SK-N-SH treated with all-trans-retinoic acid at 6 μM for 48 hours (cell line): ENCODE results near the gene TSKS.

Experiments
- ATAC-seq: fragments of 200-7000 bp; cut with Tn5 transposase; 3 replicates; pipeline ENCODE4 v1.9.1; 2020; ENCODE audit warnings: mild to moderate bottlenecking, moderate library complexity
- ARNTL ChIP-seq: fragments of 450-650 bp; formaldehyde crosslinking; IDR thresholded peaks from 2 replicates; pipeline ENCODE4 v1.5.0; 2020; ENCODE audit warnings: low read depth, mild to moderate bottlenecking, moderate library complexity, borderline replicate concordance
- CSDC2 ChIP-seq: fragments of 250-450 bp; sonication (Bioruptor Pico); IDR thresholded peaks from 2 replicates; pipeline ENCODE4 v1.5.0; 2020; ENCODE audit warnings: mild to moderate bottlenecking, moderate library complexity
- GLIS3 ChIP-seq: fragments of 250-450 bp; sonication (Bioruptor Pico); IDR thresholded peaks from 2 replicates; pipeline ENCODE4 v1.5.0; 2020; ENCODE audit warnings: mild to moderate bottlenecking, moderate library complexity
- ISL1 ChIP-seq: fragments of 250-450 bp; sonication (Bioruptor Pico); IDR thresholded peaks from 2 replicates; pipeline ENCODE4 v2.1.2; 2022; ENCODE audit warnings: mild to moderate bottlenecking, moderate library complexity
- OSR1 ChIP-seq: fragments of 250-450 bp; sonication (Bioruptor Pico); IDR thresholded peaks from 2 replicates; pipeline ENCODE4 v1.8.0; 2022; ENCODE audit warnings: moderate library complexity, mild to moderate bottlenecking, inconsistent platforms
- SNAI2 ChIP-seq: fragments of 250-450 bp; sonication (Bioruptor Pico); IDR thresholded peaks from 2 replicates; pipeline ENCODE4 v1.5.0; 2020; ENCODE audit warnings: mild to moderate bottlenecking, moderate library complexity
- TCF4 ChIP-seq: fragments of 250-450 bp; sonication (Bioruptor Pico); IDR thresholded peaks from 2 replicates; pipeline ENCODE4 v1.8.0; 2021; ENCODE audit warnings: mild to moderate bottlenecking, moderate library complexity, borderline replicate concordance
- TOX ChIP-seq: fragments of 250-450 bp; sonication (Bioruptor Pico); IDR thresholded peaks from 2 replicates; pipeline ENCODE4 v1.8.0; 2021; ENCODE audit warnings: mild to moderate bottlenecking, moderate library complexity, borderline replicate concordance
- ZFP3 ChIP-seq: fragments of 250-450 bp; sonication (Bioruptor Pico); IDR thresholded peaks from 2 replicates; pipeline ENCODE4 v1.5.0; 2020; ENCODE audit warnings: mild to moderate bottlenecking, moderate library complexity
- ZNF565 ChIP-seq: fragments of 450-650 bp; formaldehyde crosslinking; conservative IDR thresholded peaks from 2 replicates; pipeline ENCODE4 v1.5.0; 2020; ENCODE audit warnings: low read depth, mild to moderate bottlenecking, moderate library complexity
- ZNF70 ChIP-seq: fragments of 450-650 bp; formaldehyde crosslinking; IDR thresholded peaks from 2 replicates; pipeline ENCODE4 v1.5.0; 2020; ENCODE audit warnings: mild to moderate bottlenecking, moderate library complexity
- ZNF8 ChIP-seq: fragments of 450-650 bp; formaldehyde crosslinking; IDR thresholded peaks from 2 replicates; pipeline ENCODE4 v1.5.0; 2020; ENCODE audit warnings: mild to moderate bottlenecking, moderate library complexity
- TF ChIP-seq, protein P1 (sequence below): fragments of 250-450 bp; sonication (Bioruptor Pico); IDR thresholded peaks from 2 replicates; pipeline ENCODE4 v1.8.0; 2020; ENCODE audit warnings: mild to moderate bottlenecking, moderate library complexity, borderline replicate concordance
- TF ChIP-seq, protein P2 (sequence below): fragments of 250-450 bp; sonication (Bioruptor Pico); IDR thresholded peaks from 2 replicates; pipeline ENCODE4 v1.5.1; 2021; ENCODE audit warnings: mild to moderate bottlenecking, moderate library complexity
- TF ChIP-seq, protein P3 (sequence below): fragments of 250-450 bp; sonication (Bioruptor Pico); IDR thresholded peaks from 2 replicates; pipeline ENCODE4 v1.5.1; 2020; ENCODE audit warnings: low read depth, mild to moderate bottlenecking, moderate library complexity
- TF ChIP-seq, protein P4 (sequence below): fragments of 250-450 bp; sonication (Bioruptor Pico); IDR thresholded peaks from 2 replicates; pipeline ENCODE4 v1.5.0; 2020; ENCODE audit warnings: mild to moderate bottlenecking, moderate library complexity
- TF ChIP-seq, protein P5 (sequence below): fragments of 250-450 bp; sonication (Bioruptor Pico); IDR thresholded peaks from 2 replicates; pipeline ENCODE4 v1.8.0; 2021; ENCODE audit warnings: low read depth, mild to moderate bottlenecking, moderate library complexity, borderline replicate concordance

Gene TSKS

DNA sequence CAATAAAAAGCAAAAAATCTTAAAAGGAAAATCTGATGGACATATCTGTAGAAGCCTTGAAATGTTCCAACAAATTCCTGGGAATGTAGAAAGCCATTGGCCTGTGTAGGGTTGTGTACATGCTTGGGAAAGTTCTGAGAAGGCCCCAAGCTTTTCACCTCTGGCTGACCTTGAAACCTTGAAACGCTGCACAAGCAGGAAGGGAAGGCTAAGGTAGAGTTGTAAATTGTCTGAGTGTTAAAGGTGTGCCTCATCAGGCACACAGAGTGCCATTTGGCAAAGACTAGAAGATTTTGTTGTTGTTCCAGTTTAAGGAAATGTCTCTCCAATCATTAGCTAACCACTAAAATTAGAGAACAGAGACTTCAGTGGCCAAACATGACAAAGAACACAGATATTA is 10.4 kb downstream of the TSKS start:
- ATAC-seq, result no peak
- TF ChIP-seq ZNF8 (CRISPR knock-in tag), result no peak
- TF ChIP-seq ARNTL, result no peak
- TF ChIP-seq, protein P1, sequence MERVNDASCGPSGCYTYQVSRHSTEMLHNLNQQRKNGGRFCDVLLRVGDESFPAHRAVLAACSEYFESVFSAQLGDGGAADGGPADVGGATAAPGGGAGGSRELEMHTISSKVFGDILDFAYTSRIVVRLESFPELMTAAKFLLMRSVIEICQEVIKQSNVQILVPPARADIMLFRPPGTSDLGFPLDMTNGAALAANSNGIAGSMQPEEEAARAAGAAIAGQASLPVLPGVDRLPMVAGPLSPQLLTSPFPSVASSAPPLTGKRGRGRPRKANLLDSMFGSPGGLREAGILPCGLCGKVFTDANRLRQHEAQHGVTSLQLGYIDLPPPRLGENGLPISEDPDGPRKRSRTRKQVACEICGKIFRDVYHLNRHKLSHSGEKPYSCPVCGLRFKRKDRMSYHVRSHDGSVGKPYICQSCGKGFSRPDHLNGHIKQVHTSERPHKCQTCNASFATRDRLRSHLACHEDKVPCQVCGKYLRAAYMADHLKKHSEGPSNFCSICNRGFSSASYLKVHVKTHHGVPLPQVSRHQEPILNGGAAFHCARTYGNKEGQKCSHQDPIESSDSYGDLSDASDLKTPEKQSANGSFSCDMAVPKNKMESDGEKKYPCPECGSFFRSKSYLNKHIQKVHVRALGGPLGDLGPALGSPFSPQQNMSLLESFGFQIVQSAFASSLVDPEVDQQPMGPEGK (CRISPR knock-in tag), result no peak
- TF ChIP-seq, protein P2, sequence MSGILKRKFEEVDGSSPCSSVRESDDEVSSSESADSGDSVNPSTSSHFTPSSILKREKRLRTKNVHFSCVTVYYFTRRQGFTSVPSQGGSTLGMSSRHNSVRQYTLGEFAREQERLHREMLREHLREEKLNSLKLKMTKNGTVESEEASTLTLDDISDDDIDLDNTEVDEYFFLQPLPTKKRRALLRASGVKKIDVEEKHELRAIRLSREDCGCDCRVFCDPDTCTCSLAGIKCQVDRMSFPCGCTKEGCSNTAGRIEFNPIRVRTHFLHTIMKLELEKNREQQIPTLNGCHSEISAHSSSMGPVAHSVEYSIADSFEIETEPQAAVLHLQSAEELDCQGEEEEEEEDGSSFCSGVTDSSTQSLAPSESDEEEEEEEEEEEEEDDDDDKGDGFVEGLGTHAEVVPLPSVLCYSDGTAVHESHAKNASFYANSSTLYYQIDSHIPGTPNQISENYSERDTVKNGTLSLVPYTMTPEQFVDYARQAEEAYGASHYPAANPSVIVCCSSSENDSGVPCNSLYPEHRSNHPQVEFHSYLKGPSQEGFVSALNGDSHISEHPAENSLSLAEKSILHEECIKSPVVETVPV, result no peak
- no peak for TF ChIP-seq GLIS3 (CRISPR knock-in tag)
- TF ChIP-seq ZFP3 (CRISPR knock-in tag), result no peak
- TF ChIP-seq TOX (CRISPR knock-in tag), result no peak
- TF ChIP-seq SNAI2, result no peak
- no peak for TF ChIP-seq TCF4 (CRISPR knock-in tag)
- no peak for TF ChIP-seq ISL1 (CRISPR knock-in tag)
- TF ChIP-seq, protein P3, sequence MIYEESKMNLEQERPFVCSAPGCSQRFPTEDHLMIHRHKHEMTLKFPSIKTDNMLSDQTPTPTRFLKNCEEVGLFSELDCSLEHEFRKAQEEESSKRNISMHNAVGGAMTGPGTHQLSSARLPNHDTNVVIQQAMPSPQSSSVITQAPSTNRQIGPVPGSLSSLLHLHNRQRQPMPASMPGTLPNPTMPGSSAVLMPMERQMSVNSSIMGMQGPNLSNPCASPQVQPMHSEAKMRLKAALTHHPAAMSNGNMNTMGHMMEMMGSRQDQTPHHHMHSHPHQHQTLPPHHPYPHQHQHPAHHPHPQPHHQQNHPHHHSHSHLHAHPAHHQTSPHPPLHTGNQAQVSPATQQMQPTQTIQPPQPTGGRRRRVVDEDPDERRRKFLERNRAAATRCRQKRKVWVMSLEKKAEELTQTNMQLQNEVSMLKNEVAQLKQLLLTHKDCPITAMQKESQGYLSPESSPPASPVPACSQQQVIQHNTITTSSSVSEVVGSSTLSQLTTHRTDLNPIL (CRISPR knock-in tag), result no peak
- TF ChIP-seq, protein P4, sequence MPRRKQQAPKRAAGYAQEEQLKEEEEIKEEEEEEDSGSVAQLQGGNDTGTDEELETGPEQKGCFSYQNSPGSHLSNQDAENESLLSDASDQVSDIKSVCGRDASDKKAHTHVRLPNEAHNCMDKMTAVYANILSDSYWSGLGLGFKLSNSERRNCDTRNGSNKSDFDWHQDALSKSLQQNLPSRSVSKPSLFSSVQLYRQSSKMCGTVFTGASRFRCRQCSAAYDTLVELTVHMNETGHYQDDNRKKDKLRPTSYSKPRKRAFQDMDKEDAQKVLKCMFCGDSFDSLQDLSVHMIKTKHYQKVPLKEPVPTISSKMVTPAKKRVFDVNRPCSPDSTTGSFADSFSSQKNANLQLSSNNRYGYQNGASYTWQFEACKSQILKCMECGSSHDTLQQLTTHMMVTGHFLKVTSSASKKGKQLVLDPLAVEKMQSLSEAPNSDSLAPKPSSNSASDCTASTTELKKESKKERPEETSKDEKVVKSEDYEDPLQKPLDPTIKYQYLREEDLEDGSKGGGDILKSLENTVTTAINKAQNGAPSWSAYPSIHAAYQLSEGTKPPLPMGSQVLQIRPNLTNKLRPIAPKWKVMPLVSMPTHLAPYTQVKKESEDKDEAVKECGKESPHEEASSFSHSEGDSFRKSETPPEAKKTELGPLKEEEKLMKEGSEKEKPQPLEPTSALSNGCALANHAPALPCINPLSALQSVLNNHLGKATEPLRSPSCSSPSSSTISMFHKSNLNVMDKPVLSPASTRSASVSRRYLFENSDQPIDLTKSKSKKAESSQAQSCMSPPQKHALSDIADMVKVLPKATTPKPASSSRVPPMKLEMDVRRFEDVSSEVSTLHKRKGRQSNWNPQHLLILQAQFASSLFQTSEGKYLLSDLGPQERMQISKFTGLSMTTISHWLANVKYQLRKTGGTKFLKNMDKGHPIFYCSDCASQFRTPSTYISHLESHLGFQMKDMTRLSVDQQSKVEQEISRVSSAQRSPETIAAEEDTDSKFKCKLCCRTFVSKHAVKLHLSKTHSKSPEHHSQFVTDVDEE (CRISPR knock-in tag), result no peak
- TF ChIP-seq CSDC2, result no peak
- no peak for TF ChIP-seq ZNF565
- TF ChIP-seq OSR1 (CRISPR knock-in tag), result no peak

DNA sequence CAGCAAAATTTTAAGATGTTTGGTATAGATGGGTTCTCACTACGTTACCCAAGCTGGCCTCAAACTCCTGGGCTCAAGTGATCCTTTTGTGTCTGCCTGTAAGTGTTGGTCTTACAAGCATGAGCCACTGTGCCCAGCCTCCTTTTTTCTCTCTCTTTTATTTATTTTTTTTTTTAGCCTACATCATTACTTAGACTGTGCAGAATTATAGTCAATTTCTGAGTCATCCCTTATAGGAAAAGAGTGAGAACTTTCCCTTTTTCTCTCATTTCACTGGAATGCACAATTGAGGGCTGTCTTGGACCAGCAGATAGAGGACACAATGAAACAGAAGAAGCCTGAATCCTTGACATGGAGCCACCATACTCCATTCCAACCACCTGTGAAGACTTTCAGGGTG is 13.3 kb downstream of the TSKS start:
- TF ChIP-seq GLIS3 (CRISPR knock-in tag) (no peak), ZNF8 (CRISPR knock-in tag) (no peak), ZFP3 (CRISPR knock-in tag) (no peak)
- TF ChIP-seq, protein P1 (CRISPR knock-in tag), result no peak
- ATAC-seq, result no peak

DNA sequence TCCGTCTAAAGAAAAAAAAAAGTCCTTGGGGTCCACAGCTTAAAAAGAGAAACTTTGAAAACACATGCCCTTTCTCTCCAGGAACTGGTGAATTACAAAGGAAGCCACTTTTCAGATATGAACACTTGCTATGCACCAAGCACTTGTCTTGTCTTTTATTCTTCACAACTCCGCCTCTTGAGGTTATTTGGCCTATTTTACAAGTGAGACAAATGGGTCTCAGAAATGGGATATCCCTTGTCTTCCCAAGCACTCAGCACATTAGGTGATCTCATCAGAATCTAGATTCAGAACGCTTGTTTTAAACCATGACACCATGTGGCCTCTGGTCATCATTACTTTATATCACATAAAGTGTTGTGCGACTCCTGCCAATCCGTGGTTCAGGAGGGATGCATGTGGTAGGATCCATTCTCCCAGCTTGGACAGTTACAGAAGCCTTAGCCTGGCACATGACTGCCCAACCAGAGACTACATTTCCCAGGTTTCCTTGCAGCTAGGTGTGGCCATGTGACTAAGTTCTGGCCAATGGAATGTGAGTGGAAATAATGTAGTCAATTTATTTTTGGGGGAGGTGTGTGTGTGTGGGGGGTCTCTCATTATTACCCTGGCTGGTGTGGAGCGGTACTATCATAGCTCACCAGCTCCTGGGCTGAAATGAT is 13.9 kb downstream of the TSKS start:
- ATAC-seq, result peak; percentile 86
- TF ChIP-seq GLIS3 (CRISPR knock-in tag) (no peak), CSDC2 (no peak), ZNF70 (no peak), TOX (CRISPR knock-in tag) (no peak)
- TF ChIP-seq, protein P5, sequence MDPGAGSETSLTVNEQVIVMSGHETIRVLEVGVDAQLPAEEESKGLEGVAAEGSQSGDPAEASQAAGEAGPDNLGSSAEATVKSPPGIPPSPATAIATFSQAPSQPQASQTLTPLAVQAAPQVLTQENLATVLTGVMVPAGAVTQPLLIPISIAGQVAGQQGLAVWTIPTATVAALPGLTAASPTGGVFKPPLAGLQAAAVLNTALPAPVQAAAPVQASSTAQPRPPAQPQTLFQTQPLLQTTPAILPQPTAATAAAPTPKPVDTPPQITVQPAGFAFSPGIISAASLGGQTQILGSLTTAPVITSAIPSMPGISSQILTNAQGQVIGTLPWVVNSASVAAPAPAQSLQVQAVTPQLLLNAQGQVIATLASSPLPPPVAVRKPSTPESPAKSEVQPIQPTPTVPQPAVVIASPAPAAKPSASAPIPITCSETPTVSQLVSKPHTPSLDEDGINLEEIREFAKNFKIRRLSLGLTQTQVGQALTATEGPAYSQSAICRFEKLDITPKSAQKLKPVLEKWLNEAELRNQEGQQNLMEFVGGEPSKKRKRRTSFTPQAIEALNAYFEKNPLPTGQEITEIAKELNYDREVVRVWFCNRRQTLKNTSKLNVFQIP (CRISPR knock-in tag), result no peak
- TF ChIP-seq, protein P4 (CRISPR knock-in tag), result no peak
- TF ChIP-seq, all 23 proteins: peak for 0
